A549 (cell line): Measurements from ENCODE around the gene ILDR1. TPM values are rescaled to one million over a fixed set of nuclear protein-coding genes. Genes with fewer than 3 reads are reported as not detected.

Source experiments
- ATAC-seq, 2 experiments: fragments of 200-7000 bp in 1 of 2; fragments of >200 bp in 1 of 2; cut with Nextera tagmentation in 1 of 2; cut with Tn5 transposase in 1 of 2; 3 replicates each; pipeline versions ENCODE4 v1.8.0 to v1.9.1; 2018 to 2020; ENCODE audit warnings: mild to moderate bottlenecking in 1 of 2, moderate library complexity in 1 of 2
- CTCF ChIA-PET: fragments of 300-600 bp; sonication (Branson Sonifier 250); formaldehyde crosslinking; extraction: SDS; loops from one replicate; lab custom pipeline; 2021; ENCODE audit warnings: antibody characterized with exemption, inconsistent platforms; lab: Yijun Ruan, JAX
- POLR2A ChIA-PET: fragments of 350-600 bp; formaldehyde crosslinking; extraction: SDS; loops from one replicate; lab custom pipeline; 2021; ENCODE audit warnings: antibody characterized with exemption, inconsistent platforms; lab: Yijun Ruan, JAX
- DNase-seq, 2 experiments: peaks; one replicate each; pipeline versions ENCODE4 v3.0.0 to v3.0.0-alpha.2; 2011 to 2016; ENCODE audit warnings: low read depth in 1 of 2, low spot score in 1 of 2
- FAIRE-seq: peaks from 2 replicates; lab custom pipeline; 2011; peaks lifted over from hg19 to GRCh38; lab: Jason Lieb, UNC
- H3K27ac ChIP-seq, 2 experiments: fragments of >200 bp; sonication (Bioruptor Twin); formaldehyde crosslinking; 3 replicates each; pipeline ENCODE4 v1.5.1; 2016 to 2017
- H3K4me1 ChIP-seq: fragments of >200 bp; sonication (Bioruptor Twin); formaldehyde crosslinking; 3 replicates; pipeline ENCODE4 v1.6.1; 2016
- H3K4me2 ChIP-seq: fragments of >200 bp; sonication (Bioruptor Twin); formaldehyde crosslinking; 3 replicates; pipeline ENCODE4 v1.6.1; 2016
- H3K4me3 ChIP-seq: fragments of >200 bp; sonication (Bioruptor Twin); formaldehyde crosslinking; 3 replicates; pipeline ENCODE4 v1.5.1; 2016
- H3K9me3 ChIP-seq: fragments of >200 bp; sonication (Bioruptor Twin); formaldehyde crosslinking; 3 replicates; pipeline ENCODE4 v1.6.1; 2016
- BHLHE40 ChIP-seq: IDR thresholded peaks from 2 replicates; pipeline ENCODE4 v1.6.1; 2012; ENCODE audit warnings: low read depth, low read length, inconsistent platforms
- CBX2 ChIP-seq: fragments of 200-600 bp; sonication (generic); IDR thresholded peaks from 2 replicates; pipeline ENCODE4 v1.6.1; 2016; ENCODE audit warnings: low read depth, mild to moderate bottlenecking, borderline replicate concordance
- CBX8 ChIP-seq: fragments of 200-600 bp; sonication (generic); IDR thresholded peaks from 2 replicates; pipeline ENCODE4 v1.6.1; 2016
- EHF ChIP-seq: fragments of 250-450 bp; sonication (Bioruptor Pico); IDR thresholded peaks from 2 replicates; pipeline ENCODE4 v1.5.0; 2020; ENCODE audit warnings: mild to moderate bottlenecking
- EP300 ChIP-seq, 2 experiments: fragments of >200 bp; sonication (Bioruptor Twin); formaldehyde crosslinking; IDR thresholded peaks; 2 replicates in 1 of 2; 3 replicates in 1 of 2; pipeline ENCODE4 v1.6.1; 2016 to 2017
- ESRRA ChIP-seq: fragments of 150-350 bp; IDR thresholded peaks from 2 replicates; pipeline ENCODE4 v1.6.1; 2014; ENCODE audit warnings: mild to moderate bottlenecking, low read length, borderline replicate concordance
- FOSB ChIP-seq: fragments of 250-450 bp; sonication (Bioruptor Pico); IDR thresholded peaks from 2 replicates; pipeline ENCODE4 v1.5.0; 2020; ENCODE audit warnings: mild to moderate bottlenecking, moderate library complexity
- FOXS1 ChIP-seq: fragments of 250-450 bp; sonication (Bioruptor Pico); IDR thresholded peaks from 2 replicates; pipeline ENCODE4 v1.5.0; 2020; ENCODE audit warnings: mild to moderate bottlenecking, moderate library complexity
- HDAC2 ChIP-seq: fragments of 200-600 bp; sonication (generic); IDR thresholded peaks from 2 replicates; pipeline ENCODE4 v1.6.1; 2016
- HOXA7 ChIP-seq: fragments of 250-450 bp; sonication (Bioruptor Pico); IDR thresholded peaks from 2 replicates; pipeline ENCODE4 v1.5.0; 2020; ENCODE audit warnings: mild to moderate bottlenecking, moderate library complexity
- JUN ChIP-seq, 2 experiments: fragments of >200 bp; sonication (Bioruptor Twin); formaldehyde crosslinking; IDR thresholded peaks; 2 replicates in 1 of 2; 3 replicates in 1 of 2; pipeline ENCODE4 v1.6.1; 2016 to 2017
- JUNB ChIP-seq: fragments of >200 bp; sonication (Bioruptor Twin); formaldehyde crosslinking; IDR thresholded peaks from 2 replicates; pipeline ENCODE4 v1.6.1; 2016
- KDM1A ChIP-seq: fragments of 200-600 bp; sonication (generic); IDR thresholded peaks from 2 replicates; pipeline ENCODE4 v1.6.1; 2016; ENCODE audit warnings: low read depth, mild to moderate bottlenecking
- KDM5A ChIP-seq: fragments of 200-600 bp; sonication (generic); IDR thresholded peaks from 2 replicates; pipeline ENCODE4 v1.6.1; 2016; ENCODE audit warnings: antibody characterized with exemption, mild to moderate bottlenecking
- MAX ChIP-seq: IDR thresholded peaks from 2 replicates; pipeline ENCODE4 v1.6.1; 2012
- PHF8 ChIP-seq: fragments of 200-600 bp; sonication (generic); IDR thresholded peaks from 2 replicates; pipeline ENCODE4 v1.6.1; 2016; ENCODE audit warnings: low read depth, mild to moderate bottlenecking, antibody characterized with exemption, moderate library complexity, borderline replicate concordance
- POLR2AphosphoS2 ChIP-seq: conservative IDR thresholded peaks from 2 replicates; pipeline ENCODE4 v1.6.1; 2012; ENCODE audit warnings: low read length, improper control_type of control experiment, inconsistent platforms
- RAD21 ChIP-seq, 2 experiments: fragments of >200 bp in 1 of 2; sonication (Bioruptor Twin) in 1 of 2; formaldehyde crosslinking in 1 of 2; IDR thresholded peaks in 1 of 2; conservative IDR thresholded peaks in 1 of 2; 2 replicates in 1 of 2; 3 replicates in 1 of 2; pipeline ENCODE4 v1.6.1; 2012 to 2018; ENCODE audit warnings: inconsistent platforms in 1 of 2
- RCOR1 ChIP-seq: fragments of 150-350 bp; IDR thresholded peaks from 2 replicates; pipeline ENCODE4 v1.6.1; 2014; ENCODE audit warnings: antibody characterized with exemption, low read length, low read depth
- TFCP2L1 ChIP-seq: fragments of 250-450 bp; sonication (Bioruptor Pico); IDR thresholded peaks from 2 replicates; pipeline ENCODE4 v1.5.0; 2021; ENCODE audit warnings: mild to moderate bottlenecking
- ZC3H11A ChIP-seq: fragments of 450-650 bp; IDR thresholded peaks from 2 replicates; pipeline ENCODE4 v1.6.1; 2014; ENCODE audit warnings: antibody characterized with exemption, mild to moderate bottlenecking
- ZNF302 ChIP-seq: fragments of 250-450 bp; sonication (Bioruptor Pico); IDR thresholded peaks from 2 replicates; pipeline ENCODE4 v1.9.0; 2021; ENCODE audit warnings: inconsistent platforms, mild to moderate bottlenecking, moderate library complexity
- WGBS: methylation state at CpG from one replicate; pipeline ENCODE4 v1.1.6; 2017; ENCODE audit errors: missing lambda C conversion rate; 5-methylcytosine and 5-hydroxymethylcytosine counted together
- polyA plus RNA-seq, 4 experiments: library from polyadenylated mRNA; depleted of rRNA in 3 of 4; stranded (reverse); fragments of >200 nt; fragmentation: RNase III in 1 of 4; extraction: RNeasy Plus Mini Kit Qiagen cat#74134 plus additional on column Dnase treatment in 1 of 4; gene quantifications; 2 replicates in 3 of 4; 3 replicates in 1 of 4; pipeline ENCODE4 v1.2.3, GENCODE V29; 2011 to 2017
- TF ChIP-seq, protein P1 (sequence below): IDR thresholded peaks from 2 replicates; pipeline ENCODE4 v1.6.1; 2012; ENCODE audit warnings: low read depth, borderline replicate concordance
- TF ChIP-seq, protein P2 (sequence below): fragments of >200 bp; sonication (Bioruptor Twin); formaldehyde crosslinking; IDR thresholded peaks from 3 replicates; pipeline ENCODE4 v1.6.1; 2016
- TF ChIP-seq, protein P3 (sequence below): fragments of 250-450 bp; sonication (Bioruptor Pico); IDR thresholded peaks from 2 replicates; pipeline ENCODE4 v1.5.0; 2020; ENCODE audit warnings: low read depth, mild to moderate bottlenecking, moderate library complexity
- TF ChIP-seq, protein P4 (sequence below): fragments of 200-600 bp; sonication (generic); IDR thresholded peaks from 2 replicates; pipeline ENCODE4 v1.6.1; 2016; ENCODE audit warnings: antibody characterized with exemption, mild to moderate bottlenecking, moderate library complexity
- TF ChIP-seq, protein P5 (sequence below): fragments of 450-650 bp; IDR thresholded peaks from 2 replicates; pipeline ENCODE4 v1.6.1; 2014; ENCODE audit warnings: antibody characterized with exemption

The ILDR1 gene
- polyA plus RNA-seq, 2 of the 4 experiments (the other 2 are of a cell fraction), result not detected

DNA sequence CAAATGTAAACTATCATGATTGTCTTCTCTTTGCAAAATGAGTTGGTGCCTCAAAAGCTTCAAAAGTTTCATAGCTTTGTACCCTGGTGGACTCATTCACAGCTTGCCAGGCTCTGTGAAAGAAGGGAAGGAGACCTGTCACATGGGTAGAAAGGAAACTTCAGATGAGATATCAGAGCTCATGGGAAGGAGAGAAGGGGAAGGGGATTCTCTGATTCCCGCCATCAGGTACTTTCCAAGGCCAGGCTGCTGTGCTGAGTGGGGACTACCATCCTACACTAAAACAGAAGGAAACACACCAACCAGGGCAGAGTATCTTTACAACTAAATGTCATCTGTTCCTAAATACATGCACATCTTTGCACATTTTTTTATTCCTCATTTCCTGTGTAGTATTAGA lies 9.2 kb downstream of the ILDR1 start:
- Histone ChIP-seq H3K4me2 (no peak overlapping the region), H3K9me3 (no peaks in the 10 kb centered on the region), H3K4me1 (no peaks in the 10 kb centered on the region), H3K27ac (no peak overlapping the region), H3K4me3 (no peak overlapping the region)
- no peak for FAIRE-seq
- CTCF ChIA-PET, result no interaction called here
- 28% methylated on average over 1 of the region's 1 CpG for WGBS
- TF ChIP-seq TFCP2L1 (no peak), MAX (no peak), JUNB (no peak), EP300 (IDR thresholded peaks at IDR 0.05) (no peak), KDM5A (no peak), CBX2 (no peak), EHF (CRISPR knock-in tag) (no peak), HOXA7 (CRISPR knock-in tag) (no peak), ZNF302 (CRISPR knock-in tag) (no peak), RCOR1 (no peak), FOXS1 (CRISPR knock-in tag) (no peak), JUN (IDR thresholded peaks at IDR 0.05) (no peak), ESRRA (no peak), KDM1A (no peak), ZC3H11A (no peak), POLR2AphosphoS2 (no peak)
- TF ChIP-seq, protein P1, sequence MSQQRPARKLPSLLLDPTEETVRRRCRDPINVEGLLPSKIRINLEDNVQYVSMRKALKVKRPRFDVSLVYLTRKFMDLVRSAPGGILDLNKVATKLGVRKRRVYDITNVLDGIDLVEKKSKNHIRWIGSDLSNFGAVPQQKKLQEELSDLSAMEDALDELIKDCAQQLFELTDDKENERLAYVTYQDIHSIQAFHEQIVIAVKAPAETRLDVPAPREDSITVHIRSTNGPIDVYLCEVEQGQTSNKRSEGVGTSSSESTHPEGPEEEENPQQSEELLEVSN, result no peak
- TF ChIP-seq, protein P2, sequence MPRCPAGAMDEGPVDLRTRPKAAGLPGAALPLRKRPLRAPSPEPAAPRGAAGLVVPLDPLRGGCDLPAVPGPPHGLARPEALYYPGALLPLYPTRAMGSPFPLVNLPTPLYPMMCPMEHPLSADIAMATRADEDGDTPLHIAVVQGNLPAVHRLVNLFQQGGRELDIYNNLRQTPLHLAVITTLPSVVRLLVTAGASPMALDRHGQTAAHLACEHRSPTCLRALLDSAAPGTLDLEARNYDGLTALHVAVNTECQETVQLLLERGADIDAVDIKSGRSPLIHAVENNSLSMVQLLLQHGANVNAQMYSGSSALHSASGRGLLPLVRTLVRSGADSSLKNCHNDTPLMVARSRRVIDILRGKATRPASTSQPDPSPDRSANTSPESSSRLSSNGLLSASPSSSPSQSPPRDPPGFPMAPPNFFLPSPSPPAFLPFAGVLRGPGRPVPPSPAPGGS, result no peak
- TF ChIP-seq, protein P3, sequence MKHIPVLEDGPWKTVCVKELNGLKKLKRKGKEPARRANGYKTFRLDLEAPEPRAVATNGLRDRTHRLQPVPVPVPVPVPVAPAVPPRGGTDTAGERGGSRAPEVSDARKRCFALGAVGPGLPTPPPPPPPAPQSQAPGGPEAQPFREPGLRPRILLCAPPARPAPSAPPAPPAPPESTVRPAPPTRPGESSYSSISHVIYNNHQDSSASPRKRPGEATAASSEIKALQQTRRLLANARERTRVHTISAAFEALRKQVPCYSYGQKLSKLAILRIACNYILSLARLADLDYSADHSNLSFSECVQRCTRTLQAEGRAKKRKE (CRISPR knock-in tag), result no peak
- TF ChIP-seq, protein P4, sequence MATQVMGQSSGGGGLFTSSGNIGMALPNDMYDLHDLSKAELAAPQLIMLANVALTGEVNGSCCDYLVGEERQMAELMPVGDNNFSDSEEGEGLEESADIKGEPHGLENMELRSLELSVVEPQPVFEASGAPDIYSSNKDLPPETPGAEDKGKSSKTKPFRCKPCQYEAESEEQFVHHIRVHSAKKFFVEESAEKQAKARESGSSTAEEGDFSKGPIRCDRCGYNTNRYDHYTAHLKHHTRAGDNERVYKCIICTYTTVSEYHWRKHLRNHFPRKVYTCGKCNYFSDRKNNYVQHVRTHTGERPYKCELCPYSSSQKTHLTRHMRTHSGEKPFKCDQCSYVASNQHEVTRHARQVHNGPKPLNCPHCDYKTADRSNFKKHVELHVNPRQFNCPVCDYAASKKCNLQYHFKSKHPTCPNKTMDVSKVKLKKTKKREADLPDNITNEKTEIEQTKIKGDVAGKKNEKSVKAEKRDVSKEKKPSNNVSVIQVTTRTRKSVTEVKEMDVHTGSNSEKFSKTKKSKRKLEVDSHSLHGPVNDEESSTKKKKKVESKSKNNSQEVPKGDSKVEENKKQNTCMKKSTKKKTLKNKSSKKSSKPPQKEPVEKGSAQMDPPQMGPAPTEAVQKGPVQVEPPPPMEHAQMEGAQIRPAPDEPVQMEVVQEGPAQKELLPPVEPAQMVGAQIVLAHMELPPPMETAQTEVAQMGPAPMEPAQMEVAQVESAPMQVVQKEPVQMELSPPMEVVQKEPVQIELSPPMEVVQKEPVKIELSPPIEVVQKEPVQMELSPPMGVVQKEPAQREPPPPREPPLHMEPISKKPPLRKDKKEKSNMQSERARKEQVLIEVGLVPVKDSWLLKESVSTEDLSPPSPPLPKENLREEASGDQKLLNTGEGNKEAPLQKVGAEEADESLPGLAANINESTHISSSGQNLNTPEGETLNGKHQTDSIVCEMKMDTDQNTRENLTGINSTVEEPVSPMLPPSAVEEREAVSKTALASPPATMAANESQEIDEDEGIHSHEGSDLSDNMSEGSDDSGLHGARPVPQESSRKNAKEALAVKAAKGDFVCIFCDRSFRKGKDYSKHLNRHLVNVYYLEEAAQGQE, result no peak
- no peak for ATAC-seq
- DNase-seq, result no peak
- POLR2A ChIA-PET, result no interaction called here

- H3K27ac ChIP-seq, result no peak overlapping the region
- ChIA-PET POLR2A (no interaction called here), CTCF (interaction anchor here (1.8 kb wide), 1 partner anchor 16 kb away, joined by 5 read pairs; no protein-coding TSS in a partner anchor)
- DNase-seq, result no peak
- no peak overlapping the region for H3K4me3 ChIP-seq
- no peak for ATAC-seq
- no peak for TF ChIP-seq RAD21 (conservative IDR thresholded peaks at IDR 0.05 in 1 of 2, IDR thresholded peaks at IDR 0.05 in 1 of 2)
- TF ChIP-seq, protein P5, sequence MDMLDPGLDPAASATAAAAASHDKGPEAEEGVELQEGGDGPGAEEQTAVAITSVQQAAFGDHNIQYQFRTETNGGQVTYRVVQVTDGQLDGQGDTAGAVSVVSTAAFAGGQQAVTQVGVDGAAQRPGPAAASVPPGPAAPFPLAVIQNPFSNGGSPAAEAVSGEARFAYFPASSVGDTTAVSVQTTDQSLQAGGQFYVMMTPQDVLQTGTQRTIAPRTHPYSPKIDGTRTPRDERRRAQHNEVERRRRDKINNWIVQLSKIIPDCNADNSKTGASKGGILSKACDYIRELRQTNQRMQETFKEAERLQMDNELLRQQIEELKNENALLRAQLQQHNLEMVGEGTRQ, result no peak
- TF ChIP-seq, protein P1, result no peak
- TF ChIP-seq BHLHE40, result no peak
- no peak for TF ChIP-seq PHF8
- TF ChIP-seq CBX8, result no peak
- no peak for TF ChIP-seq HDAC2
- no peak for TF ChIP-seq KDM5A
- no peak for TF ChIP-seq FOSB (CRISPR knock-in tag)
- TF ChIP-seq, all 56 proteins: peak for 0
- Histone ChIP-seq H3K9me3 (no peaks in the 10 kb centered on the region), H3K4me2 (no peak overlapping the region), H3K4me1 (no peaks in the 10 kb centered on the region)
- WGBS, result 4% methylated on average over 4 of the region's 4 CpGs
- no peak for FAIRE-seq
Observed at GRCh38 chr3:122011396-122011795, 10.7 kb downstream of the ILDR1 start.
